ENCODE measurements around the gene DNASE1L1.

Gene DNASE1L1

DNA sequence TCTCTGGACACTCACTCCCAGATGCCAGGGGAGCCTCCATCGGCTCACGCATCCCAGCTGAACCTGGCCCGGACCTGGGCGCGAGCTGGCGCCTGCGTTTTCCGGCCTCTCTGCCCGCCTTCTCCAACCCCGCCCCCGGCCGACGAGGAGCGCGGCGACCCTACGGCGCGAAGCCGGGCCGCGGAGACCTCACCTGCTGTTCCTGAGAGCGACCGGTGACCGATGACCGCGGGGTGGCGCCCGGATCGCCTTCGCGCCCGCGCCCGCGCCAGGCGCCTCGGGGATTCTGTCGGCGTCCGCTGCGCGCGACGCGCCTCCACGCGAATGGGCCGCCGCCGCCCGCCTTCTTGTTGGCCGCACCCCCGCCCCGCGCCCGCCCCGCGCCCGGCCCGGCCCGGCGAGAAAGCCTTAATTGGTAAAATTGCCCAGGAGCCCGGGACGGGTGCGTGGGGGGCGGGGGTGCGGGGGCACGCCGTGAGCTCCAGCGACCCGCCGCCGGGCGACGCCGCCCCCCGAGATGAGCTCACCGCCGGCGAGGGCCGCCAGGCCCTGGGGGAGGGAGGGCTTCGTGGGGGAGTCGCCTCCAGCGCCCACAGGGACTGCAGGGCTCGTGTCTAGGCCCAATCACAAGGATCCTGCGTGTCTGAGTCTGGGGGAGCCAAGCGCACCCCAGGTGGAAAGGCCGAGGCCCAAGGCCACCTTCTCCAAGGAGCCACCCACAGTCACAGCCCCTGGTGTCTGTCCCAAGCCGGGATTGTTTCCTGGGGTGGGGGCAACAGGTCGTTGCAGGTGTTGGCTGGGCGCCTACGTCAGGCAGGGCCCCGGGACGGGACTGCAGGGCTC lies 34.5 kb downstream of the DNASE1L1 start, which contains the start of gene FLNA:
FLNA (minus strand) TSS at position 322 of the 843 bp plus-strand sequence. CDS start 3,389 bp downstream, outside the sequence.
- POLR2A ChIA-PET, result interaction anchor here (1.1 kb wide), 1 partner anchor 9 kb away, joined by 5 read pairs; no protein-coding TSS in a partner anchor
- no peak for DNase-seq (ENCODE audit: low read depth, low spot score)
- TF ChIP-seq, protein P1, sequence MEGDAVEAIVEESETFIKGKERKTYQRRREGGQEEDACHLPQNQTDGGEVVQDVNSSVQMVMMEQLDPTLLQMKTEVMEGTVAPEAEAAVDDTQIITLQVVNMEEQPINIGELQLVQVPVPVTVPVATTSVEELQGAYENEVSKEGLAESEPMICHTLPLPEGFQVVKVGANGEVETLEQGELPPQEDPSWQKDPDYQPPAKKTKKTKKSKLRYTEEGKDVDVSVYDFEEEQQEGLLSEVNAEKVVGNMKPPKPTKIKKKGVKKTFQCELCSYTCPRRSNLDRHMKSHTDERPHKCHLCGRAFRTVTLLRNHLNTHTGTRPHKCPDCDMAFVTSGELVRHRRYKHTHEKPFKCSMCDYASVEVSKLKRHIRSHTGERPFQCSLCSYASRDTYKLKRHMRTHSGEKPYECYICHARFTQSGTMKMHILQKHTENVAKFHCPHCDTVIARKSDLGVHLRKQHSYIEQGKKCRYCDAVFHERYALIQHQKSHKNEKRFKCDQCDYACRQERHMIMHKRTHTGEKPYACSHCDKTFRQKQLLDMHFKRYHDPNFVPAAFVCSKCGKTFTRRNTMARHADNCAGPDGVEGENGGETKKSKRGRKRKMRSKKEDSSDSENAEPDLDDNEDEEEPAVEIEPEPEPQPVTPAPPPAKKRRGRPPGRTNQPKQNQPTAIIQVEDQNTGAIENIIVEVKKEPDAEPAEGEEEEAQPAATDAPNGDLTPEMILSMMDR (IDR thresholded peaks at IDR 0.05; ENCODE audit: insufficient read depth, low read length, missing control alignments), result no peak
- H3K4me3 ChIP-seq (ENCODE audit: low read depth, low read length), result peak within 1 kb of the TSS; percentile 83
- CTCF ChIA-PET, result interaction anchor here (1.3 to 3.1 kb wide), 7 partner anchors 9 to 362 kb away, joined by 4 to 17 read pairs (median 7); partner anchors contain the start of gene RPL10

DNA sequence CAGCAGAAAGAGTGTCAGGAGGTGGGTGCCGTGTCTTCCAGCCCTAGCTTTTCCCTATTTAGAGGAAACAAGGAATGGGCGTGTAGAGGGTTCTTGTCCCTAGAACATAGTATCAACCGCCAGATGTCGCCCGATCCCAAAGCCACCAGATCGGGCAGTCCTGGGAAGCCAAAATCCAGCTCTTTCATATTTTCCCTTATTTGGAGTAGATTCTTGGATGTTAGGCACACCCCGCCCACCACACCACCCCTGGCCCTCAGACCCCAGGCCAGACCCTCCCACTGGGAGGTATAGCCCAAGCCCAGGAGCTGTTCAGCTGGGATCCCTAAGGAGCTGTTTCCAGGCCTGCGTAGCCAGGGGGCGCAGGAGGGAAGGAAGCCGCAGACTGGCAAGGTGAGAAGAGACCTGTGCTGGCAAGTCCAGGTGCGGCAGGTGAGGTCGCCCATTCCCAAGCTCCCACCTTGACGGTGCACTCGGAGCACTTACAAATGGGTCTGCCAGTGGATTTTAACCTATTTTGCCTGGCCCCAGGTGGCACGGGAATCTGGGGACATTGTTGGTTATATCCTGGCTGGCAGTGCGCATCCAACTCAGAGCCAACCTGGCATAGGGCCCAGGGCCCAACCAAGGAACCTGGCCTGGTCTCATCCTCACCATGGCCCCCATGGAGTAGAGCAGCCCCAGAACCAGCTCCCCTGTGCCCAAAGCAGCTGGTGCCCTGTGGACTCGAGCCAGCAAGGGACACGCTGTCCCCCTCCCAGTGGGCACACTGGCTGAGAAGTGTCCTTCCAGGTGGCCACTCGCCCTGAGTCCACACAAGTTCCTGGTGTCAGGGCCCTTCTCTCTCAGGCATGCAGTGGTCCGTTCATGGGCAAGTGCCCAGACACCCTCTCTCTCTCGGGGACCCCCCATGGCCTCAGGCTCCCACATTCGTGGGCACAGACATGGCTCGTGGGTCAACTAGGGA lies 35.4 kb downstream of the DNASE1L1 start:
- ChIA-PET POLR2A (interaction anchor here (1.1 kb wide), 1 partner anchor 10 kb away, joined by 5 read pairs; no protein-coding TSS in a partner anchor), CTCF (interaction anchor here (0.5 to 3.1 kb wide), 16 partner anchors 8 to 427 kb away, joined by 3 to 17 read pairs (median 4); partner anchors contain the start of gene RPL10)
- no peak for DNase-seq (ENCODE audit: low read depth, low spot score)
- TF ChIP-seq, protein P1 (IDR thresholded peaks at IDR 0.05; ENCODE audit: insufficient read depth, low read length, missing control alignments), result peak; percentile 59
- H3K4me3 ChIP-seq (ENCODE audit: low read depth, low read length), result peak overlapping the region; percentile 83

DNA sequence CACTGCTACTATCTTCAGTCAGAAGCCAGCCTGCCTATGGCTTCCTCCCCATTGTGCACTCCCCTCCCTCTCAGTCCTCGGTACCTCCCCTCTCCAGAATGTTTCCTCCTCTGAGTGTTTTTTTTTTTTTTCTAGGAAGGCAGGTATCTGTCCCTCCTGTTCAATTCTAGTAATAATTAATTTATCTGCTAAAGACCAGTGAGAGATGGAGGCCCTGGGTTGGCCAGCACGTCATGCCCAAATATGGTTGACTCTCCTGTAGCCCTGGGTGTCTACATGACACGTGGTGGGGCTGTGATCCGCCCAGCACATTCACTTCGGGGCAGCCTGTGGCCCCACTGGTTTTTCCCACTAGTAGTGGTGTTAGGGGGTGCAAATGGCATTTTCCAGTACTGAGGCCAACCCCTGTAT lies 36.4 kb downstream of the DNASE1L1 start:
- TF ChIP-seq, protein P1 (IDR thresholded peaks at IDR 0.05; ENCODE audit: insufficient read depth, low read length, missing control alignments), result no peak
- H3K4me3 ChIP-seq (ENCODE audit: low read depth, low read length), result peak overlapping the region; percentile 83
- DNase-seq (ENCODE audit: low read depth, low spot score), result no peak
- ChIA-PET POLR2A (no interaction called here), CTCF (interaction anchor here (0.5 to 3.1 kb wide), 12 partner anchors 9 to 426 kb away, joined by 3 to 17 read pairs (median 6); no protein-coding TSS in a partner anchor)

DNA sequence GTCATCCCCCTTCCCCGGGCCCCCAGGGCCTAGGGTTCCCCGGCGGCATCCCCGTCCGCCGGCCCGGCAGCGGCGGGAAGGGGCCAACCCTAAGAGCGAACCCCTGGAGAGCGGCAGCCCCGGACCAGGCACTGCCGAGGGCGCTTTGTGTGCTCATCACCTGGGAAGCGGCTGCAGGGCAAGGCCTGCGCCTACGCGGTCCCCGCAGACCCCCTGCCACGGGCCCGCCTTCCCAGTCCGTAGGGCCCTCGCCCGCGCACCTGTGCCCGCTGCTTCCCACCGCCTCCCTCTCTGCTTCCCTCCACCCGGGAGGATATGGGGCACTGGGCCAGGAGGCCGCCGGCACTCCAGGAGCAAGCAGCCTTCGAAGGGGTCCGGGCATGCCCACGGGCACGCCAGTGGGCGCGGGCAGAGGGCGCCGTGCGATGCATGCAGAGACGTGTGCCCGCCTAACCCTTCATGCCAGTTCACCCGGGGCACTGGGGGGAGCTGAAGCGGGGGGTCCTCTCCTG lies 37.2 kb downstream of the DNASE1L1 start:
- DNase-seq (ENCODE audit: low read depth, low spot score), result no peak
- TF ChIP-seq, protein P1 (IDR thresholded peaks at IDR 0.05; ENCODE audit: insufficient read depth, low read length, missing control alignments), result no peak
- POLR2A ChIA-PET, result no interaction called here
- CTCF ChIA-PET, result no interaction called here
- H3K4me3 ChIP-seq (ENCODE audit: low read depth, low read length), result peak overlapping the region; percentile 83

DNA sequence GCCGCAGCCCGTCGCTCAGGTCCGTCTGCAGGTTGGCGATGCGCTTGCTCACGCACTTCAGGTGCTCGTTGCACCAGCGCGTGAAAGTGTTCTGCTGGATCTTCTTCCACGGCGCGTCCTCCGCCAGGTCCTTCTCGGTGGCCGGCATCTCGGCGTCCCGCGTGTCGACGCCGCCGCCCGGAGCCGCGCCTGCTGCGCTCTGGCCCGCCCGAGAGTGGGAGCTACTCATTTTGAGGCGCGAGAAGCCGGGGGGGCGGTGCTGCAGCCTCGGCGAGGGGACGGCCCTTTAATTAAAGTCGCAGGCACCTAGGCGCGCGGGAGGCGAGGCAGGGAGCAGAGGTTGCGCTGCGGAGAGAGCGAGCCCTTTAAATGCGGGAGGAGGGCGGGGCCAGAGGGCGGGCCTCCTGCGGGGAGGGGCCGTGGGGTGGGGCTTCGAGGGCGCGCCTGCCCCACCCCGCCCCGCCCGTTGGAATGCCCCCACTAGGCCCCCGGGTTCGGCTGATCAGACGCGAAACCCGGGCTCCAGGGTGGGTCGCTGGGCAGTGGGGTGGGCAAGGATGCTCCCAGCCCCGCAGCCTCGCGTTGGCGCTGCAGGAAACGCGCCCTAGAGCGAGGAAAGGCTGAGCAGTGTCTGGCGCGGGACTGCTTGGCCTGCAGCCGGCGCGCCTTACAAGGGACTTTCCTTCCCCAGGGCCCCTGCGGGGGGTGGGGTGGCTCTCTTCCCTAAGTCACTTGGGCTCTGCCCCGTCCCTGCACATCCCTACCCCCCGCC lies 37.9 kb downstream of the DNASE1L1 start:
- no peak for DNase-seq (ENCODE audit: low read depth, low spot score)
- POLR2A ChIA-PET, result interaction anchor here (0.6 to 1.3 kb wide), 6 partner anchors 8 to 403 kb away, joined by 3 to 12 read pairs (median 4); partner anchors contain the start of genes EMD and RPL10
- CTCF ChIA-PET, result no interaction called here
- TF ChIP-seq, protein P1 (IDR thresholded peaks at IDR 0.05; ENCODE audit: insufficient read depth, low read length, missing control alignments), result no peak
- peak overlapping the region; percentile 83 for H3K4me3 ChIP-seq (ENCODE audit: low read depth, low read length)

Measured in AG04449 (cell line).